NCI-H526 treated with DMSO at 0.1 percent for 48 hours (cell line): ENCODE results near the gene PLA2G2E.
A peak's percentile ranks its signal among the peaks of the same experiment; 100 is the strongest.
"Not testable (repeated sequence)": the region's sequence is repeated elsewhere in the genome, so short reads cannot be mapped to it uniquely, and the experiment has no call there.

Source experiments
- DNase-seq: peaks from one replicate; lab custom pipeline; 2025; lab: John Stamatoyannopoulos, UW

PLA2G2E gene

DNA sequence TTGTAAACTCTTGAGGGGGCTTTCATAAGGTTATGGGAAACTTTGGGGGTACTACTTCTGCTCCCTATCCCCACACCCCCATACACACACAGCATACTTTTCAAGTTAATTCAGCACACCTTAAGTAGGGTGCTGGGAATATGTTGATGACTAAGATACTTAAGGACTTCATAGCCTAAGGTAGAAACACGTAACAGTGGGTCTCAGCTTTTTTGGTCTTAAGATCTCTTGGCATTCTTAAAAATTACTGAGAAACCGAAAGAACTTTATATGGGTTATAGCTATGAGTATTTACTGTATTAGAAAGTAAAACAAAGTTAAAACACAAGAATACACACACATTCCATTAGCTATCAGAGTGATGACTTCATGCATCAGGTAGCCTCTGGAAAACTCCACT, 39.1 kb downstream of the PLA2G2E start:
- DNase-seq: no peak

GRCh38 chr1:19882111-19883071, 41.0 kb downstream of the PLA2G2E start, which contains the start of gene OTUD3:
OTUD3 (plus strand) TSS chr1:19882395; CDS start chr1:19882514, 119 bp downstream.
- peak; percentile 91 for DNase-seq

- DNase-seq: not testable (repeated sequence)
Observed at GRCh38 chr1:19880841-19881240, 42.6 kb downstream of the PLA2G2E start.

DNA sequence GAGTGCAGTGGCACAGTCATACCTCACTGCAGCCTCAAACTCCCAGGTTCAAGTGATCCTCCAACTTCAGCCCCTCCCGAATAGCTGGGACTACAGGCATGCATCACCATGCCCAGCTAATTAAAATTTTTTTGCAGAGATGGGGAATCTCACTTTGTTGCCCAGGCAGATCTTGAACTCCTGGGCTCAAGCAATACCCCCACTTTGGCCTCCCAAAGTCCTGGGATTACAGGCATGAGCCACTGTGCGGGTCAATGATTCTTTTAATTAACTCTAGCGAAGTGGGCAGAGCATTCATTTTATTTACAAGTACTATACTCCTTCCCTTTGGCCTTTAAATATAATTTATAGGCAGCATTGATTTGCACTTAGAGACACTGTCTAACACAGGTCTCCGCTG, 43.8 kb downstream of the PLA2G2E start:
- no peak for DNase-seq

- no peak for DNase-seq
Observed at GRCh38 chr1:19879227-19879626, 44.2 kb downstream of the PLA2G2E start.

DNA sequence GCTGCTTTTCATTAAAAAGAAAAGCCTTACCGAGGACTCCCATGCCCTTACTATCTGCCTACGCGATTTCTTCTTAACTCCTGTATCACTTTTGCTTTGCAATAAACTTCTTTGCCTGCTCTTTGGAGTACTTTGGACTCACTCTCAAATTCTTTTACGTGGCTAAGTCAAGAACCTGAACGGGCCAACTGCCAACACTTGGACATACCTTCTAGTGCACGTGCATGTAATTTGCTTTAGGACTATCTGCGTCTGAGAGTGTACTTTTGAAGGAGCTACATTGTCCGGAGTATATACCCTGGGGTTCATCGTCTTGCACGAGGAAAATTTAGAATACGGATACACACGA, 44.8 kb downstream of the PLA2G2E start:
- no peak for DNase-seq

- peak; percentile 72 for DNase-seq
Observed at GRCh38 chr1:19877821-19878636, 45.4 kb downstream of the PLA2G2E start.

DNA sequence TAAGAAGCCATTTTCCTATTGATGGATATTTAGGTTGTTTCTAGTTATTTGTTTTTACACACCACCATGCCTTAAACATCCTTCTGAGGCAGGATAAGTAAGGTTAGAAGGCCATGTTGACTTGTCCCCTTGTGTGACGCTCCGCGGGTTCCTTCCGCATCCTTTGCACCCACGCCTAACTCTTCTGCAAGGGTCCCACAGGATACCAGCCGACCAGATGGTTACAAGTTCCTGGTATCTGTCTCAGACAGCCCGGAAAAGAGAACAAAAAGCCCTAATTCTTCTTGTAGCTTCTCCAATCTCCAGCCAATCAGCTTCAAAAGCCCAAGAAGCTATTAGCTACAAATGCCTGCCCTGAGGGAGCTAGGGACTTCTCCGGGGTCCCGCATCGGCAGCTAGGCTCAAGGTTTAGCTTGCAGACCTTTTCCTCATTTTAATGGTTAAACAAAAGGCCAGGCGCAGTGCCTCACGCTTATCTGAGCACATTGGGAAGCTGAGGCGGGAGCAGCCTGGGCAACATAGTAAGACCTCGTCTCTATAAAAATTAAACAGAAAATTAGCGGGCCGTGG, 46.2 kb downstream of the PLA2G2E start:
- DNase-seq: no peak

- peak; percentile 60 for DNase-seq
Observed at GRCh38 chr1:19872190-19872589, 51.2 kb downstream of the PLA2G2E start.
